Keratinocyte (primary cell): ENCODE results near the gene CHGA. TPM values are rescaled to one million over a fixed set of nuclear protein-coding genes. Genes with fewer than 3 reads are reported as not detected.

Experiments
- DNase-seq: peaks from one replicate; pipeline ENCODE4 v3.0.0-alpha.2; 2011; ENCODE audit warnings: low read depth, missing footprints, low spot score
- FAIRE-seq: peaks from 2 replicates; lab custom pipeline; 2011; peaks lifted over from hg19 to GRCh38; lab: Jason Lieb, UNC
- H2AFZ ChIP-seq: 2 replicates; pipeline ENCODE4 v1.6.0; 2012; ENCODE audit warnings: low read length, control low read depth, inconsistent platforms; ENCODE audit not compliant: control insufficient read depth
- H3K27ac ChIP-seq: 2 replicates; pipeline ENCODE4 v1.5.1; 2011; ENCODE audit warnings: low read length; ENCODE audit not compliant: control insufficient read depth, insufficient read depth
- H3K27me3 ChIP-seq: 3 replicates; pipeline ENCODE4 v1.6.0; 2011; ENCODE audit warnings: low read length; ENCODE audit not compliant: control insufficient read depth, insufficient read depth; ENCODE audit errors: extremely low read depth
- H3K36me3 ChIP-seq, 2 experiments: 2 replicates in 1 of 2; 3 replicates in 1 of 2; pipeline ENCODE4 v1.5.1; 2011; ENCODE audit warnings: low read length in 2 of 2, mild to moderate bottlenecking in 1 of 2; ENCODE audit not compliant: control insufficient read depth in 2 of 2, insufficient read depth in 2 of 2; ENCODE audit errors: extremely low read depth in 1 of 2
- H3K4me1 ChIP-seq: 3 replicates; pipeline ENCODE4 v1.5.1; 2011; ENCODE audit warnings: low read length; ENCODE audit not compliant: control insufficient read depth, insufficient read depth; ENCODE audit errors: extremely low read depth
- H3K4me2 ChIP-seq: 3 replicates; pipeline ENCODE4 v1.6.0; 2011; ENCODE audit warnings: low read depth, low read length; ENCODE audit not compliant: control insufficient read depth, insufficient read depth; ENCODE audit errors: extremely low read depth
- H3K4me3 ChIP-seq, 3 experiments: fragments of 200-600 bp in 1 of 3; sonication (generic) in 1 of 3; 2 replicates in 2 of 3; 3 replicates in 1 of 3; pipeline ENCODE4 v1.5.1; 2011 to 2016; ENCODE audit warnings: low read length in 3 of 3, mild to moderate bottlenecking in 3 of 3, control low read depth in 2 of 3, inconsistent platforms in 1 of 3, low read depth in 1 of 3, mixed read lengths in 1 of 3, mixed run types in 1 of 3, moderate library complexity in 1 of 3; ENCODE audit not compliant: control insufficient read depth in 2 of 3, insufficient read depth in 2 of 3; ENCODE audit errors: extremely low read depth in 1 of 3
- H3K79me2 ChIP-seq: 2 replicates; pipeline ENCODE4 v1.6.0; 2012; ENCODE audit warnings: low read length; ENCODE audit not compliant: control insufficient read depth, insufficient read depth
- H3K9ac ChIP-seq: 3 replicates; pipeline ENCODE4 v1.6.0; 2011; ENCODE audit warnings: low read length; ENCODE audit not compliant: control insufficient read depth, insufficient read depth; ENCODE audit errors: extremely low read depth
- H3K9me1 ChIP-seq: 3 replicates; pipeline ENCODE4 v1.6.0; 2011; ENCODE audit warnings: low read length; ENCODE audit not compliant: control insufficient read depth, insufficient read depth; ENCODE audit errors: extremely low read depth
- H3K9me3 ChIP-seq: 2 replicates; pipeline ENCODE4 v1.5.1; 2012; ENCODE audit warnings: low read depth, low read length; ENCODE audit not compliant: control insufficient read depth
- H4K20me1 ChIP-seq: 3 replicates; pipeline ENCODE4 v1.6.0; 2011; ENCODE audit warnings: low read length; ENCODE audit not compliant: control insufficient read depth, insufficient read depth; ENCODE audit errors: extremely low read depth
- CTCF ChIP-seq, 3 experiments: IDR thresholded peaks in 1 of 3; conservative IDR thresholded peaks in 1 of 3; optimal IDR thresholded peaks in 1 of 3; 2 replicates in 2 of 3; 3 replicates in 1 of 3; pipeline versions ENCODE3 to v1.5.1; 2011; ENCODE audit warnings: low read length in 3 of 3, mild to moderate bottlenecking in 3 of 3, moderate library complexity in 2 of 3, control low read depth in 1 of 3, inconsistent platforms in 1 of 3; ENCODE audit not compliant: insufficient read depth in 2 of 3; ENCODE audit errors: extremely low read depth in 1 of 3
- EZH2 ChIP-seq: IDR thresholded peaks from one replicate; pipeline ENCODE4 v1.6.1; 2012; ENCODE audit warnings: inconsistent platforms, mild to moderate bottlenecking, low read length, moderate library complexity
- dilution Hi-C: fragments of 300-500 bp; cut with MboI; formaldehyde crosslinking; loops from one replicate; pipeline ENCODE4 v1.7.0; 2020; ENCODE audit warnings: low sequenced_read_pairs; ENCODE audit not compliant: extremely low pct_ligation_motif_present
- polyA plus RNA-seq, 5 experiments: library from polyadenylated mRNA; depleted of rRNA in 3 of 5; stranded (reverse) in 3 of 5; stranded (forward) in 1 of 5; unstranded in 1 of 5; fragments of >200 nt; gene quantifications; 1 replicate in 1 of 5; 2 replicates in 3 of 5; 3 replicates in 1 of 5; pipeline versions ENCODE4 v1.2.1 to v1.2.3, GENCODE V29; 2011 to 2012; ENCODE audit warnings: missing spikeins in 2 of 5, low read depth in 1 of 5, low replicate concordance in 1 of 5

Gene CHGA
- polyA plus RNA-seq, 1 donor (not counting 4 experiments of a cell fraction or from before 2014, with no cell fraction given), result 0.04 TPM

DNA sequence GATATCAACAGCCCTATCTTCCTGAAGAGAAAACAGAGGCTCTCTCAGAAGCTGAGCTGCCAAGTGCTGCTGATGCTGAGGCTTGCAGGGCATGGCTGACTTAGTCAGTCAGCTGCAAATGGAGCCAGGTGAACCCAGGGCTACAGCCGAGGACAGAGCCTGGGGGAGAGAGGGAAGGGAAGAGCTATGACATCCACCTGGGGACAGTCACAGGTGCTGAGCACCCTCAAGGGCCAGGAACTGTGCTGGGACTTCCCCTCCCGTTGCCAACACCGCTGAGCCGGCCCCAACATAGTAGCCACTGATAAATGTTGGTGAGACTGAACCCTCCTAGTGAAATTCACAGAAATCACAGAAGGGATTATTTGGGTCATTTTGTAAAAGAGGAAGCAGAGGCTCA lies 6.7 kb upstream of the CHGA start:
- TF ChIP-seq CTCF (optimal IDR thresholded peaks at IDR 0.05 in 1 of 3, IDR thresholded peaks at IDR 0.05 in 1 of 3, conservative IDR thresholded peaks at IDR 0.05 in 1 of 3; ENCODE audit: extremely low read depth in 1 of 3, insufficient read depth in 2 of 3, low read length in 3 of 3) (no peak), EZH2 (no peak)
- Histone ChIP-seq H3K9me3 (no peaks in the 10 kb centered on the region), H3K4me2 (no peak overlapping the region), H3K36me3 (no peaks in the 10 kb centered on the region), H3K9me1 (no peaks in the 10 kb centered on the region), H3K4me1 (no peaks in the 10 kb centered on the region), H3K79me2 (no peaks in the 10 kb centered on the region), H3K4me3 (no peak overlapping the region), H3K9ac (no peak overlapping the region), H2AFZ (no peak overlapping the region), H3K27me3 (peaks cover 3% of the 10 kb centered on the region), H4K20me1 (no peaks in the 10 kb centered on the region), H3K27ac (no peak overlapping the region)
- FAIRE-seq (no peak), DNase-seq (no peak)
- dilution Hi-C loops, result no loop called here

DNA sequence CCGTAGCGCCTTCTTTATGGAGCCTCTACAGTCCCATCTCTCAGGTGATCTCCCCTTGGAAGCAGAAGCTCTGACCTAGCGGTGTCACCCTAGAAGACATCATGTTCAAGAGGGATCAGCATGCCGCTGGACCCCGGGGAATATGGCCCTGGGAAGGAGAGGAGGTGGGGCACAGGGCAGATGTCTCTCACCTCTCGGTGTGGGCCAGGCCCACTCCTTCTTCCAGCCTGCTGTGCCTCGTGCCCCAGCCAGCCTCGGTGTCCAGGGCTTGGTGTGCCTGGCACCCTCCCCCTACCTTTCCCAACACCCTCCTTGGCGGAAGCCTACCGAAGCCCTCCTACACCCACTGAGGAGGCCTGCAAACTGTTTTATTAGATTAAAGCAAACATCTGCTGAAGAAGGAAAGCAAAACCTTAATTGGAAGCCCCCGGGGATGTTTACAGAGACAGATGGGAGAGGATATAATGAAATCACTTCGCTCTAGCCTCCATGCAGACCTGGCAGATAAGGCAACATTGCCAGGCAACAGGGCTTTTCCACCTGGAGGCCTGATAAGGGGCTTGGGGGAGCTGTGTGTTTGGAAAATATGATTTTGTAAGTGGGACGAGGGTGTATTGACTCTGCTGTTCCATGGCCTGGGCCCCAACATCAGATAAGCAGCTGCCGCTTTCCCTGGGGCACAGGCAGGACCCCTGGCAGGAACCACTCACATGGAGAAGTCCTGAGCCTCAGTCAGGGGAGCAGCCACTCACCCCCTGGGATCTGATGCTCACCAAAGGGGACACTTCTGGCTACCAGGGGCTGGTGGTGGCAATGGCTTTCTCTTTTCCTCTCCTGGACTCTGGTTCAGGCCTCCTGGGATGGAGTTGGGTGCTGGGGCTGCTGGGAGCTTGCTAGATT lies 5.7 kb upstream of the CHGA start:
- no peak for DNase-seq
- dilution Hi-C loops, result no loop called here
- Histone ChIP-seq H3K36me3 (no peaks in the 10 kb centered on the region), H3K4me3 (no peak overlapping the region), H3K4me1 (no peaks in the 10 kb centered on the region), H3K9ac (no peak overlapping the region), H3K4me2 (no peak overlapping the region), H3K79me2 (no peaks in the 10 kb centered on the region), H2AFZ (no peak overlapping the region), H3K27me3 (peaks cover 9% of the 10 kb centered on the region), H3K9me1 (no peaks in the 10 kb centered on the region), H3K27ac (no peak overlapping the region), H3K9me3 (no peaks in the 10 kb centered on the region), H4K20me1 (no peaks in the 10 kb centered on the region)
- TF ChIP-seq CTCF (optimal IDR thresholded peaks at IDR 0.05 in 1 of 3, IDR thresholded peaks at IDR 0.05 in 1 of 3, conservative IDR thresholded peaks at IDR 0.05 in 1 of 3; ENCODE audit: extremely low read depth in 1 of 3, insufficient read depth in 2 of 3, low read length in 3 of 3), result no peak
- TF ChIP-seq EZH2, result no peak
- FAIRE-seq, result no peak
